Mesendoderm (in vitro differentiated cells): ENCODE measurements around the gene ZNF814.
"Not testable (repeated sequence)": the region's sequence is repeated elsewhere in the genome, so short reads cannot be mapped to it uniquely, and the experiment has no call there.

Experiments
- DNase-seq: peaks from one replicate; pipeline ENCODE4 v3.0.0; 2013
- H2AK5ac ChIP-seq: 2 replicates; pipeline ENCODE4 v1.6.1; 2013; ENCODE audit warnings: low read length, inconsistent platforms
- H2BK120ac ChIP-seq: 2 replicates; pipeline ENCODE4 v1.6.1; 2013; ENCODE audit warnings: low read depth, mild to moderate bottlenecking, low read length, moderate library complexity, mixed read lengths
- H2BK15ac ChIP-seq: replicated peaks from 2 replicates; pipeline ENCODE4 v1.6.1; 2013; ENCODE audit warnings: low read depth, mild to moderate bottlenecking, moderate library complexity
- H2BK5ac ChIP-seq: 2 replicates; pipeline ENCODE4 v1.6.1; 2013; ENCODE audit warnings: low read length, inconsistent platforms
- H3K18ac ChIP-seq: 2 replicates; pipeline ENCODE4 v1.6.1; 2013; ENCODE audit warnings: mild to moderate bottlenecking, low read length, mixed read lengths
- H3K23ac ChIP-seq: one replicate; pipeline ENCODE4 v1.6.1; 2013; ENCODE audit warnings: low read length
- H3K27ac ChIP-seq: 2 replicates; pipeline ENCODE4 v1.5.1; 2013; ENCODE audit warnings: low read depth, mild to moderate bottlenecking, inconsistent platforms, low read length, moderate library complexity
- H3K27me3 ChIP-seq: 2 replicates; pipeline ENCODE4 v1.6.1; 2013; ENCODE audit warnings: low read length, control low read depth, mild to moderate bottlenecking, inconsistent platforms; ENCODE audit not compliant: insufficient read depth, poor library complexity
- H3K36me3 ChIP-seq: 2 replicates; pipeline ENCODE4 v1.6.1; 2013; ENCODE audit warnings: low read length, inconsistent platforms; ENCODE audit not compliant: control insufficient read depth, insufficient read depth
- H3K4ac ChIP-seq: one replicate; pipeline ENCODE4 v1.6.1; 2013; ENCODE audit warnings: low read depth, mild to moderate bottlenecking, low read length, moderate library complexity
- H3K4me1 ChIP-seq: 2 replicates; pipeline ENCODE4 v1.6.1; 2013; ENCODE audit warnings: low read depth, low read length, inconsistent platforms; ENCODE audit not compliant: control insufficient read depth
- H3K4me2 ChIP-seq: 2 replicates; pipeline ENCODE4 v1.6.1; 2013; ENCODE audit warnings: low read length
- H3K4me3 ChIP-seq: 2 replicates; pipeline ENCODE4 v1.5.1; 2013; ENCODE audit warnings: mild to moderate bottlenecking, low read length
- H3K56ac ChIP-seq: one replicate; pipeline ENCODE4 v1.6.1; 2013; ENCODE audit warnings: low read length
- H3K79me1 ChIP-seq: 2 replicates; pipeline ENCODE4 v1.6.1; 2013; ENCODE audit warnings: low read length, inconsistent platforms
- H3K79me2 ChIP-seq: 2 replicates; pipeline ENCODE4 v1.6.1; 2013; ENCODE audit warnings: mild to moderate bottlenecking, low read length; ENCODE audit not compliant: control insufficient read depth, insufficient read depth
- H3K9ac ChIP-seq: 2 replicates; pipeline ENCODE4 v1.6.1; 2013; ENCODE audit warnings: low read length, inconsistent platforms
- H4K5ac ChIP-seq: one replicate; pipeline ENCODE4 v1.6.1; 2013; ENCODE audit warnings: low read length
- H4K8ac ChIP-seq: one replicate; pipeline ENCODE4 v1.6.1; 2013; ENCODE audit warnings: low read depth, mild to moderate bottlenecking, control low read depth, low read length, moderate library complexity
- WGBS: extraction: QIAGEN DNeasy Blood & Tissue Kit; methylation state at CpG from one replicate; pipeline ENCODE4 v1.1.7; 2013; ENCODE audit warnings: low lambda C conversion rate, missing lambda C conversion rate; ENCODE audit not compliant: insufficient coverage; ENCODE audit errors: extremely low coverage; 5-methylcytosine and 5-hydroxymethylcytosine counted together

The ZNF814 gene

GRCh38 chr19:57914531-57914930 is 25.7 kb upstream of the ZNF814 start:
- no peaks in the 10 kb centered on the region for H3K27me3 ChIP-seq
- no peak overlapping the region for H3K56ac ChIP-seq
- no peak overlapping the region for H4K5ac ChIP-seq
- H2BK120ac ChIP-seq, result no peak overlapping the region
- H3K9ac ChIP-seq, result no peak overlapping the region
- no peak overlapping the region for H2BK15ac ChIP-seq
- no peak overlapping the region for H2AK5ac ChIP-seq
- H3K27ac ChIP-seq, result no peak overlapping the region
- no peaks in the 10 kb centered on the region for H3K4me1 ChIP-seq
- no peak overlapping the region for H3K4ac ChIP-seq
- no peak overlapping the region for H3K23ac ChIP-seq
- WGBS, result no CpG with 5 or more reads among the region's 3 CpGs
- H3K79me2 ChIP-seq, result peaks cover 15% of the 10 kb centered on the region
- no peak overlapping the region for H4K8ac ChIP-seq
- peaks cover 12% of the 10 kb centered on the region for H3K79me1 ChIP-seq
- no peak for DNase-seq
- no peak overlapping the region for H2BK5ac ChIP-seq
- H3K18ac ChIP-seq, result no peak overlapping the region
- H3K4me3 ChIP-seq, result no peak overlapping the region
- H3K36me3 ChIP-seq, result no peaks in the 10 kb centered on the region
- no peak overlapping the region for H3K4me2 ChIP-seq

DNA sequence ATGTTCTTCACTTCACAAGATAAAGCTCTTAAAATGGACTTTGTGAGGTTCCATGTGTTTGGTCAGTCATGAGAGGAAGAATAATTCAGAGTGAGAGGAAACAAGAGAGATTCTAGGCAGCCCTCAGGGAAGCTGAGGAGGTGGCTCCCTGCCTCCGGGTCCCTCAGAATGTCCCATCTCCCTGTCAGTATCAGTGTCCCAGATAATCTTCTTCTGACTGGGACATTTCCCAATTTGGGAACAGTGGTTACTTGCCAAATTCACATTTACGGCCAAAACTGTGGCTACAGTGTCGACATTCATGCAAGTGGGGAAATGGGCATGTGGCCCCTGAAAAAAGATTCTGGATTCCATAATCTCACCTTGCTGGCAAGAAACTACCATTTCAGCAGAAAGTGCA is 18.6 kb upstream of the ZNF814 start:
- Histone ChIP-seq H2BK5ac (no peak overlapping the region), H2BK15ac (no peak overlapping the region), H3K18ac (no peak overlapping the region), H2BK120ac (no peak overlapping the region), H3K9ac (no peak overlapping the region), H3K4me1 (no peaks in the 10 kb centered on the region), H3K23ac (no peak overlapping the region), H3K56ac (no peak overlapping the region), H2AK5ac (no peak overlapping the region), H3K79me1 (peaks cover 2% of the 10 kb centered on the region), H3K4me2 (no peak overlapping the region), H3K79me2 (no peaks in the 10 kb centered on the region), H4K5ac (no peak overlapping the region), H3K36me3 (peaks cover 2% of the 10 kb centered on the region), H3K4me3 (no peak overlapping the region), H3K27ac (no peak overlapping the region), H4K8ac (no peak overlapping the region), H3K4ac (no peak overlapping the region), H3K27me3 (no peaks in the 10 kb centered on the region)
- no peak for DNase-seq
- no CpG with 5 or more reads among the region's 3 CpGs for WGBS

DNA sequence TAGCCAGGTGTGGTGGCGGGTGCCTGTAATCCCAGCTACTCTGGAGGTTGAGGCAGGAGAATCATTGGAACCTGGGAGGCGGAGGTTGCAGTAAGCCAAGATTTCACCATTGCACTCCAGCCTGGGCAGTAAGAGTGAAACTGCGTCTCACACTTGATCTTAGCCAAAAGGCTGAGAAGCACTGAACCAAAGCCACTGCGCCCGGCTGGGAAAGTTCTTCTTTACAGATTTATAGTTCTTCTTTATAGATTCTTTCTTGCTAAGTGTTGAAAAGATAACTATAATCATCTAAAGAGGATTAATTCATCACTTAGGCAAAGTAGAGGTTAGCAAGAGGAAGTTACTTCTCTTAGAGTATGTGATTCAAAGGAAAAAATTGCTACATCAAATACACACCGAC is 16.4 kb upstream of the ZNF814 start:
- no peak for DNase-seq
- no peaks in the 10 kb centered on the region for H3K4me1 ChIP-seq
- H3K4me2 ChIP-seq, result no peak overlapping the region
- H3K79me2 ChIP-seq, result no peaks in the 10 kb centered on the region
- H3K4me3 ChIP-seq, result no peak overlapping the region
- H3K4ac ChIP-seq, result no peak overlapping the region
- no peak overlapping the region for H3K27ac ChIP-seq
- no peak overlapping the region for H2BK15ac ChIP-seq
- H3K23ac ChIP-seq, result no peak overlapping the region
- H3K9ac ChIP-seq, result no peak overlapping the region
- no peak overlapping the region for H2BK5ac ChIP-seq
- no peak overlapping the region for H3K18ac ChIP-seq
- H3K56ac ChIP-seq, result no peak overlapping the region
- peaks cover 2% of the 10 kb centered on the region for H3K36me3 ChIP-seq
- WGBS, result no CpG with 5 or more reads among the region's 6 CpGs
- H3K27me3 ChIP-seq, result no peaks in the 10 kb centered on the region
- no peak overlapping the region for H4K5ac ChIP-seq
- no peak overlapping the region for H4K8ac ChIP-seq
- no peak overlapping the region for H2BK120ac ChIP-seq
- no peaks in the 10 kb centered on the region for H3K79me1 ChIP-seq
- no peak overlapping the region for H2AK5ac ChIP-seq

DNA sequence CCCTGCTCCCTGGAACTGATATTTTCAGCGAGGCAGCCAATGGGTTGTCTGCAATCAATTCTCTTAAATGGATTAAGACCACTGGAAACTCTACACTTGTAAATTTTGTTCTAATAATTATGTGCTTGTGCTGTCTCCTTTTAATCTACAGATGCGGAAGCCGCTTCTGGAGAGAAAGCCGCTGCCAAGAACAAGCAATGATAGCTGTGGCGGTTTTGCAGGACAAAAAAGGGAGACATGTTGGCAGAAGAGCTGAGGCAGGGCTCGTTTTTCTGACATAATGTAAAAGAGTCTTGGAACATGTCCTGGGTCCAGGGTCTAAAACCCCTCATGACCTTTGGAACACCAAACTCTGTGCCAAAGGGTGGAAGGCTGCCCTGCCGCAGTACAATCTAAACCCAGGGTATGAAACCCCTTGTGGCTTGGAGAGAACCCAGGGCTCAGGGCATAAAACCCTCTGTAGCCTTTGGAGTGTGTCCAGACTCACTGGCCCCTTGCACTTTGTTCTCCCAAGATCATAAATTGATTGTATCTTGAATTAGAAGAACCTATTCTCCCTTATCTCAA is 14.9 kb upstream of the ZNF814 start:
- Histone ChIP-seq H3K4me3 (no peak overlapping the region), H2BK5ac (no peak overlapping the region), H3K27ac (no peak overlapping the region), H4K8ac (no peak overlapping the region), H3K4me1 (no peaks in the 10 kb centered on the region), H3K79me1 (no peaks in the 10 kb centered on the region), H4K5ac (no peak overlapping the region), H3K18ac (no peak overlapping the region), H3K27me3 (no peaks in the 10 kb centered on the region), H2BK120ac (no peak overlapping the region), H2AK5ac (no peak overlapping the region), H3K4ac (no peak overlapping the region), H3K36me3 (peaks cover 2% of the 10 kb centered on the region), H3K79me2 (no peaks in the 10 kb centered on the region), H2BK15ac (no peak overlapping the region), H3K56ac (no peak overlapping the region), H3K9ac (no peak overlapping the region), H3K4me2 (no peak overlapping the region), H3K23ac (no peak overlapping the region)
- no peak for DNase-seq
- no CpG with 5 or more reads among the region's 7 CpGs for WGBS

GRCh38 chr19:57900311-57900710 is 11.5 kb upstream of the ZNF814 start:
- H3K4me3 ChIP-seq, result no peak overlapping the region
- H3K4me1 ChIP-seq, result no peaks in the 10 kb centered on the region
- H3K27ac ChIP-seq, result no peak overlapping the region
- no peak overlapping the region for H2BK15ac ChIP-seq
- no peak overlapping the region for H3K4me2 ChIP-seq
- no peak overlapping the region for H3K9ac ChIP-seq
- no peaks in the 10 kb centered on the region for H3K79me1 ChIP-seq
- no peaks in the 10 kb centered on the region for H3K79me2 ChIP-seq
- no peak overlapping the region for H4K5ac ChIP-seq
- no peak overlapping the region for H3K18ac ChIP-seq
- H3K27me3 ChIP-seq, result no peaks in the 10 kb centered on the region
- no peak overlapping the region for H2BK5ac ChIP-seq
- H2AK5ac ChIP-seq, result no peak overlapping the region
- DNase-seq, result no peak
- H3K36me3 ChIP-seq, result no peaks in the 10 kb centered on the region
- H3K4ac ChIP-seq, result no peak overlapping the region
- no peak overlapping the region for H4K8ac ChIP-seq
- WGBS, result no CpG with 5 or more reads among the region's 5 CpGs
- H3K56ac ChIP-seq, result no peak overlapping the region
- no peak overlapping the region for H2BK120ac ChIP-seq
- no peak overlapping the region for H3K23ac ChIP-seq

DNA sequence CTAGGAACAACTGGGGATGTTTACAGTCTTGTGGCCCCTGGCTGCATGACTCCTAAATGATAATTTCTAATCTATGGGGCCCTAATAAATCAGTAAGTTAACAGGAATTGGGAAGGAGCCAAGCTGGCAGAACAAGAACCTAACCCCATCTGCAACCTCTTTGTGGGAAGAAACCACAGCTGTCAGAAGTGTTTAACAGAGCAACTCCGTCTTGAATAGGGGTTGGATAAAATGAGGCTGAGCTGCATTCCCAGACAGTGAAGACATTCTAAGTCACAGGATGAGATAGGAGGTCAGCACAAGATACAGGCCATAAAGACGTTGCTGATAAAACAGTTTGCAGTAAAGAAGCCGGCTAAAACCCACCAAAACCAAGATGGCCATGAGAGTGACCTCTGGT is 1.9 kb upstream of the ZNF814 start:
- H3K4ac ChIP-seq, H3K79me1 ChIP-seq, H3K36me3 ChIP-seq, H3K4me2 ChIP-seq, H3K27me3 ChIP-seq, H2BK5ac ChIP-seq, H2AK5ac ChIP-seq, H3K27ac ChIP-seq, H3K18ac ChIP-seq, H3K4me1 ChIP-seq, H4K5ac ChIP-seq, H3K23ac ChIP-seq, H3K56ac ChIP-seq, H3K4me3 ChIP-seq, H3K9ac ChIP-seq, H2BK15ac ChIP-seq, H2BK120ac ChIP-seq, H4K8ac ChIP-seq: not testable (repeated sequence)
- peaks cover 25% of the 10 kb centered on the region for H3K79me2 ChIP-seq
- no CpG with 5 or more reads among the region's 3 CpGs for WGBS
- DNase-seq, result peak; percentile 74
